Natural killer cell (primary cell): ENCODE results near the gene PLAAT3. TPM values are rescaled to one million over a fixed set of nuclear protein-coding genes. Genes with fewer than 3 reads are reported as not detected.
A peak's percentile ranks its signal among the peaks of the same experiment; 100 is the strongest.

ENCODE experiments used
- ATAC-seq, 3 donors: fragments of 150-1000 bp in 2 of 3; fragments of 200-7000 bp in 1 of 3; cut with Tn5 transposase; 1 replicate in 1 of 3; 2 replicates in 2 of 3; pipeline ENCODE4 v1.10.0; 2021; ENCODE audit warnings: mild to moderate bottlenecking in 2 of 3, moderate library complexity in 2 of 3
- DNase-seq, 2 donors: peaks; one replicate each; pipeline versions ENCODE4 v3.0.0 to v3.0.0-alpha.2; 2013 to 2021; ENCODE audit warnings: mixed read lengths in 1 of 2
- H3K27ac ChIP-seq: one replicate; pipeline ENCODE4 v1.5.1; 2013; ENCODE audit warnings: mild to moderate bottlenecking, low read length
- H3K27me3 ChIP-seq: one replicate; pipeline ENCODE4 v1.6.1; 2013; ENCODE audit warnings: low read length; ENCODE audit not compliant: control insufficient read depth, insufficient read depth
- H3K36me3 ChIP-seq: one replicate; pipeline ENCODE4 v1.6.1; 2013; ENCODE audit warnings: low read length; ENCODE audit not compliant: control insufficient read depth, insufficient read depth
- H3K4me1 ChIP-seq: one replicate; pipeline ENCODE4 v1.6.1; 2013; ENCODE audit warnings: low read length; ENCODE audit not compliant: control insufficient read depth, insufficient read depth
- H3K4me3 ChIP-seq: one replicate; pipeline ENCODE4 v1.5.1; 2013; ENCODE audit warnings: low read length
- H3K9me3 ChIP-seq: one replicate; pipeline ENCODE4 v1.6.1; 2013; ENCODE audit warnings: low read length; ENCODE audit not compliant: control insufficient read depth, insufficient read depth
- H3K27ac Mint-ChIP-seq, 2 donors: one replicate each; pipeline ENCODE4 v1.8.0; 2022; ENCODE audit warnings: mild to moderate bottlenecking in 2 of 2, mixed read lengths in 2 of 2, moderate library complexity in 1 of 2
- H3K27me3 Mint-ChIP-seq, 2 donors: one replicate each; pipeline ENCODE4 v1.8.0; 2022; ENCODE audit warnings: low read depth in 2 of 2, mixed read lengths in 2 of 2
- H3K36me3 Mint-ChIP-seq: one replicate; pipeline ENCODE4 v1.8.0; 2022; ENCODE audit warnings: mixed read lengths
- H3K4me1 Mint-ChIP-seq, 2 donors: one replicate each; pipeline ENCODE4 v1.8.0; 2022; ENCODE audit warnings: mixed read lengths in 2 of 2
- H3K4me3 Mint-ChIP-seq: one replicate; pipeline ENCODE4 v1.8.0; 2022; ENCODE audit warnings: mild to moderate bottlenecking, moderate library complexity, mixed read lengths
- H3K9me3 Mint-ChIP-seq, 2 donors: one replicate each; pipeline ENCODE4 v1.8.0; 2022; ENCODE audit warnings: mixed read lengths in 2 of 2
- WGBS: methylation state at CpG from one replicate; pipeline ENCODE4 v1.1.7; 2013; ENCODE audit warnings: missing lambda C conversion rate; ENCODE audit not compliant: insufficient coverage; 5-methylcytosine and 5-hydroxymethylcytosine counted together
- intact Hi-C: fragments of 100-400 bp; cut with micrococcal nuclease; formaldehyde crosslinking; loops from one replicate; pipeline ENCODE4 v1.14.2; 2022
- total RNA-seq, 4 donors: library from RNA; stranded (reverse); fragments of 120-200 nt in 1 of 4; gene quantifications; one replicate each; pipeline versions ENCODE4 v1.2.3 to v1.2.4, GENCODE V29; 2013 to 2022
- TF ChIP-seq, protein P1 (sequence below): fragments of 200-600 bp; IDR thresholded peaks from one replicate; pipeline ENCODE4 v1.8.0; 2022; ENCODE audit warnings: antibody characterized with exemption

The PLAAT3 gene
- total RNA-seq, 3 donors from 2014 or later (not counting 1 experiment from before 2014, with no cell fraction given) = 32.5 to 34.1 (median 34.1) TPM

DNA sequence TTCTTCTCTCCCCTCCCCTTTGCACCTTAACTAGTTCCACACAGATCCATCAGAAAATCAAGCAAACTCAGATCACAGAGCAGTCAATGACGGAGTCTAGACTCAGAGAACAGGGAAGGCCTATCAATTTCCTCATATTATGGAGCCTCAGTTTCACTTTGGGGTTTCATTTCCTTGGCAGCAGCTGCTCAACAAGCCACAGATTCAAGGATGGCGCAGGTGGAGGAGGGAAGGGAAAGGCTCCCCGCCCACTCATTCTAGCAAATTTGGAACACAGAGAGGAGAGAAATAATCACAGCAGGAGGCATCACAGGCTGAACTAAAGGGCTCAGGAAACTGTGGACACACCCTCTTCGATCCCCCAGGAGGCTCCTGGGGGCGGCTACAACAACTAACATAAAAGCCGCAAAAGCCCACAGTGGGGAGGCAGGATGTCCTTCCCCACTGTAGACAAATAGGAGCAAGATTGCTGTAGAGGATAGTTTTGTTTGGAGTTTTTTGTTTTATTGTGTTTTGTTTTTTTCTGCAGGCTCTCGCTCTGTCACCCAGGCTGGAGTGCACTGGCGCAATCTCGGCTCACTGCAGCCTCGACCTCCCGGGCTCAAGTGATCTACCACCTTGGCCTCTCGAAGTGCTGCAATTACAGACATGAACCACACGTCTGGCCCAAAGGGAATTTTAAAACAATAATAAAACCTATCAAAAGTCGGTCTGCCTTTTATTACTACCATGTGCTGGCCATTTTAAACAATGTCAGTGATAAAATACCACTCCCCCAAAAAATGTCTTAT is 3.4 kb downstream of the PLAAT3 start:
- no peak overlapping the region for H3K4me3 Mint-ChIP-seq

GRCh38 chr11:63609971-63610580 is 4.2 kb downstream of the PLAAT3 start:
- no peaks in the 10 kb centered on the region for H3K27me3 ChIP-seq
- H3K36me3 Mint-ChIP-seq = no peaks in the 10 kb centered on the region
- H3K4me3 Mint-ChIP-seq = no peak overlapping the region
- WGBS = 93% methylated on average over 14 of the region's 14 CpGs
- H3K4me1 Mint-ChIP-seq = peaks cover 30 to 50% of the 10 kb centered on the region in 2 donors
- ATAC-seq (no peak), DNase-seq (no peak)
- TF ChIP-seq, protein P1, sequence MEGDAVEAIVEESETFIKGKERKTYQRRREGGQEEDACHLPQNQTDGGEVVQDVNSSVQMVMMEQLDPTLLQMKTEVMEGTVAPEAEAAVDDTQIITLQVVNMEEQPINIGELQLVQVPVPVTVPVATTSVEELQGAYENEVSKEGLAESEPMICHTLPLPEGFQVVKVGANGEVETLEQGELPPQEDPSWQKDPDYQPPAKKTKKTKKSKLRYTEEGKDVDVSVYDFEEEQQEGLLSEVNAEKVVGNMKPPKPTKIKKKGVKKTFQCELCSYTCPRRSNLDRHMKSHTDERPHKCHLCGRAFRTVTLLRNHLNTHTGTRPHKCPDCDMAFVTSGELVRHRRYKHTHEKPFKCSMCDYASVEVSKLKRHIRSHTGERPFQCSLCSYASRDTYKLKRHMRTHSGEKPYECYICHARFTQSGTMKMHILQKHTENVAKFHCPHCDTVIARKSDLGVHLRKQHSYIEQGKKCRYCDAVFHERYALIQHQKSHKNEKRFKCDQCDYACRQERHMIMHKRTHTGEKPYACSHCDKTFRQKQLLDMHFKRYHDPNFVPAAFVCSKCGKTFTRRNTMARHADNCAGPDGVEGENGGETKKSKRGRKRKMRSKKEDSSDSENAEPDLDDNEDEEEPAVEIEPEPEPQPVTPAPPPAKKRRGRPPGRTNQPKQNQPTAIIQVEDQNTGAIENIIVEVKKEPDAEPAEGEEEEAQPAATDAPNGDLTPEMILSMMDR = no peak
- no peaks in the 10 kb centered on the region for H3K27me3 Mint-ChIP-seq
- peaks cover 19% of the 10 kb centered on the region for H3K4me1 ChIP-seq
- peak overlapping the region; percentile 76 to 91 for H3K27ac Mint-ChIP-seq
- intact Hi-C loops = loop anchor here (5.0 kb wide), 3 partner anchors 38 to 73 kb away; partner anchors contain the start of gene PLAAT4
- H3K27ac ChIP-seq = no peak overlapping the region
- no peak overlapping the region for H3K4me3 ChIP-seq
- H3K9me3 Mint-ChIP-seq = no peaks in the 10 kb centered on the region
- H3K9me3 ChIP-seq = no peaks in the 10 kb centered on the region
- H3K36me3 ChIP-seq = no peaks in the 10 kb centered on the region

More for the DNA sequence above, 3.4 kb downstream of the PLAAT3 start:
- no peaks in the 10 kb centered on the region for H3K9me3 Mint-ChIP-seq
- TF ChIP-seq, protein P1 = no peak
- peak overlapping the region; percentile 76 to 91 for H3K27ac Mint-ChIP-seq
- Histone ChIP-seq H3K9me3 (no peaks in the 10 kb centered on the region), H3K4me1 (peaks cover 19% of the 10 kb centered on the region), H3K27me3 (no peaks in the 10 kb centered on the region), H3K27ac (no peak overlapping the region), H3K4me3 (no peak overlapping the region), H3K36me3 (no peaks in the 10 kb centered on the region)
- H3K4me1 Mint-ChIP-seq = peaks cover 30 to 50% of the 10 kb centered on the region in 2 donors
- ATAC-seq (no peak), DNase-seq (no peak)
- WGBS = 86% methylated on average over 14 of the region's 14 CpGs
- no peaks in the 10 kb centered on the region for H3K36me3 Mint-ChIP-seq
- intact Hi-C loops = loop anchor here (5.0 kb wide), 3 partner anchors 38 to 73 kb away; partner anchors contain the start of gene PLAAT4
- no peaks in the 10 kb centered on the region for H3K27me3 Mint-ChIP-seq

GRCh38 chr11:63609536-63609935 is 4.7 kb downstream of the PLAAT3 start:
- H3K27me3 Mint-ChIP-seq = no peaks in the 10 kb centered on the region
- no peak for ATAC-seq
- 76% methylated on average over 3 of the region's 4 CpGs for WGBS
- H3K27ac ChIP-seq = no peak overlapping the region
- H3K4me1 Mint-ChIP-seq = peaks cover 30 to 48% of the 10 kb centered on the region in 2 donors
- H3K27me3 ChIP-seq = no peaks in the 10 kb centered on the region
- H3K4me3 ChIP-seq = no peak overlapping the region
- no peak for DNase-seq
- H3K27ac Mint-ChIP-seq = peak overlapping the region; percentile 76 to 91
- TF ChIP-seq, protein P1 = no peak
- intact Hi-C loops = no loop called here
- H3K9me3 ChIP-seq = no peaks in the 10 kb centered on the region
- no peaks in the 10 kb centered on the region for H3K36me3 Mint-ChIP-seq
- no peaks in the 10 kb centered on the region for H3K36me3 ChIP-seq
- peaks cover 19% of the 10 kb centered on the region for H3K4me1 ChIP-seq
- no peaks in the 10 kb centered on the region for H3K9me3 Mint-ChIP-seq
- no peak overlapping the region for H3K4me3 Mint-ChIP-seq
